HEK293T (cell line): ENCODE measurements around the gene RNU11.
"Not testable (repeated sequence)": the region's sequence is repeated elsewhere in the genome, so short reads cannot be mapped to it uniquely, and the experiment has no call there.

Source experiments
- BHLHE40 ChIP-seq: fragments of 450-650 bp; IDR thresholded peaks from 2 replicates; pipeline ENCODE4 v1.6.1; 2016; ENCODE audit warnings: mild to moderate bottlenecking, moderate library complexity, borderline replicate concordance
- ELF4 ChIP-seq: fragments of 450-650 bp; IDR thresholded peaks from 2 replicates; pipeline ENCODE4 v1.6.1; 2017; ENCODE audit warnings: antibody characterized with exemption
- HDGF ChIP-seq: fragments of 450-650 bp; IDR thresholded peaks from 2 replicates; pipeline ENCODE4 v1.6.1; 2017; ENCODE audit warnings: antibody characterized with exemption, borderline replicate concordance
- SP1 ChIP-seq: fragments of 450-650 bp; IDR thresholded peaks from 2 replicates; pipeline ENCODE4 v1.6.1; 2017
- SUZ12 ChIP-seq: fragments of 450-650 bp; IDR thresholded peaks from 2 replicates; pipeline ENCODE4 v1.6.1; 2016; ENCODE audit warnings: mild to moderate bottlenecking
- ZNF384 ChIP-seq: fragments of 450-650 bp; IDR thresholded peaks from 2 replicates; pipeline ENCODE4 v1.6.1; 2016

GRCh38 chr1:28653063-28653462 is 4.7 kb downstream of the RNU11 start:
- not testable (repeated sequence) for TF ChIP-seq SP1, HDGF, BHLHE40, ZNF384, ELF4, SUZ12
